ENCODE measurements around the gene STAP1. TPM values are rescaled to one million over a fixed set of nuclear protein-coding genes. Genes with fewer than 3 reads are reported as not detected.
"Not testable (repeated sequence)": the region's sequence is repeated elsewhere in the genome, so short reads cannot be mapped to it uniquely, and the experiment has no call there.

The STAP1 gene
- polyA plus RNA-seq, 1 of the 3 experiments (the other 2 are of a cell fraction): not detected

GRCh38 chr4:67522851-67523671 lies 35.5 kb upstream of the STAP1 start:
- Histone ChIP-seq H3K36me3 (replicated peaks in 1 of 2; ENCODE audit: control insufficient read depth in 1 of 2, insufficient read depth in 2 of 2, low read length in 1 of 2) (peaks cover 10 to 50% of the 10 kb centered on the region in 2 experiments), H2AFZ (ENCODE audit: low read depth) (no peak overlapping the region), H3F3A (replicated peaks; ENCODE audit: insufficient read depth) (no peaks in the 10 kb centered on the region), H3K27me3 (ENCODE audit: insufficient read depth) (no peaks in the 10 kb centered on the region), H3K4me3 (ENCODE audit: low read depth in 2 of 2, low read length in 1 of 2) (no peak overlapping the region), H3K9me3 (no peaks in the 10 kb centered on the region), H3K4me1 (ENCODE audit: control insufficient read depth in 1 of 2, insufficient read depth in 2 of 2, low read depth in 1 of 2, low read length in 1 of 2) (no peaks in the 10 kb centered on the region; a peak in 1 of 4 replicates), H3K4me2 (no peak overlapping the region), H3K9ac (no peak overlapping the region), H3K9me2 (no peaks in the 10 kb centered on the region), H3K27ac (ENCODE audit: low read depth in 2 of 2, low read length in 1 of 2) (no peak overlapping the region), H3K79me2 (ENCODE audit: insufficient read depth) (peaks cover 94% of the 10 kb centered on the region), H4K20me1 (ENCODE audit: insufficient read depth) (peaks cover 6% of the 10 kb centered on the region; the same call in 1 of the 2 replicates)
- WGBS (ENCODE audit: low lambda C conversion rate): 95% methylated on average over 10 of the region's 10 CpGs
- TF ChIP-seq ELF1 (IDR thresholded peaks at IDR 0.05): no peak
- TF ChIP-seq SMC3 (IDR thresholded peaks at IDR 0.05; ENCODE audit: low read depth, low read length): no peak
- TF ChIP-seq YY1 (IDR thresholded peaks at IDR 0.05; ENCODE audit: low read depth): no peak
- no peak for TF ChIP-seq FOSL2 (IDR thresholded peaks at IDR 0.05; ENCODE audit: borderline replicate concordance, low read depth)
- no peak for TF ChIP-seq TEAD4 (IDR thresholded peaks at IDR 0.05; ENCODE audit: borderline replicate concordance, insufficient read depth)
- DNase-seq: no peak
- CTCF ChIA-PET: no interaction called here
- POLR2A ChIA-PET: no interaction called here

DNA sequence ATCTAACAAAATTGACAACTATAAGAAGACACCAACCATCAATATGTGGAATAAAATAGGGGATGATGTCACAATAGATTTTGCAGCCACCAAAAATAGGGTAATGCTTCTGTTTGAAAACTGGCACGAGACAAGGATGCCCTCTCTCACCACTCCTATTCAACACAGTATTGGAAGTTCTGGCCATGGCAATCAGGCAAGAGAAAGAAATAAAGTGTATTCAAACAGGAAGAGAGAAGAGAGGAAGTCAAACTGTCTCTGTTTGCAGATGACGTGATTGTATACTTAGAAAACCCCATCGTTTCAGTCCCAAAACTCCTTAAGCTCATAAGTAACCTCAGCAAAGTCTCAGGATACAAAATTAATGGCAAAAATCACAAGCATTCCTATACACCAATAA lies 34.4 kb upstream of the STAP1 start:
- POLR2A ChIA-PET: not testable (repeated sequence)

GRCh38 chr4:67531379-67531962 lies 27.1 kb upstream of the STAP1 start:
- no peak overlapping the region for H2AFZ ChIP-seq (ENCODE audit: low read depth)
- H3K4me2 ChIP-seq: no peak overlapping the region
- no peak for TF ChIP-seq MEF2A (IDR thresholded peaks at IDR 0.05; ENCODE audit: borderline replicate concordance, low read depth)
- DNase-seq: no peak
- ChIA-PET CTCF (no interaction called here), POLR2A (no interaction called here)
- H3K4me1 ChIP-seq (ENCODE audit: control insufficient read depth in 1 of 2, insufficient read depth in 2 of 2, low read depth in 1 of 2, low read length in 1 of 2): no peaks in the 10 kb centered on the region
- 0 out of 2 replicates have a peak, but pooled peaks cover 3% of the 10 kb centered on the region for H3K9me2 ChIP-seq
- no peaks in the 10 kb centered on the region for H4K20me1 ChIP-seq (ENCODE audit: insufficient read depth)
- H3F3A ChIP-seq (replicated peaks; ENCODE audit: insufficient read depth): peaks cover 10% of the 10 kb centered on the region
- no peak overlapping the region for H3K4me3 ChIP-seq (ENCODE audit: low read depth in 2 of 2, low read length in 1 of 2)
- H3K79me2 ChIP-seq (ENCODE audit: insufficient read depth): peaks cover 39% of the 10 kb centered on the region
- 89% methylated on average over 4 of the region's 4 CpGs for WGBS (ENCODE audit: low lambda C conversion rate)
- H3K36me3 ChIP-seq (replicated peaks in 1 of 2; ENCODE audit: control insufficient read depth in 1 of 2, insufficient read depth in 2 of 2, low read length in 1 of 2): peaks cover 50 to 69% of the 10 kb centered on the region in 2 experiments
- no peak overlapping the region for H3K27ac ChIP-seq (ENCODE audit: low read depth in 2 of 2, low read length in 1 of 2)
- H3K27me3 ChIP-seq (ENCODE audit: insufficient read depth): no peaks in the 10 kb centered on the region
- no peaks in the 10 kb centered on the region for H3K9me3 ChIP-seq
- H3K9ac ChIP-seq: no peak overlapping the region

More for the DNA sequence above, 34.4 kb upstream of the STAP1 start:
- H3K4me2 ChIP-seq; H3K4me1 ChIP-seq (ENCODE audit: control insufficient read depth in 1 of 2, insufficient read depth in 2 of 2, low read depth in 1 of 2, low read length in 1 of 2); H3K9me3 ChIP-seq; DNase-seq; H3K9me2 ChIP-seq; H3K9ac ChIP-seq; H3F3A ChIP-seq (replicated peaks; ENCODE audit: insufficient read depth); H3K27me3 ChIP-seq (ENCODE audit: insufficient read depth); H2AFZ ChIP-seq (ENCODE audit: low read depth); H4K20me1 ChIP-seq (ENCODE audit: insufficient read depth); H3K4me3 ChIP-seq (ENCODE audit: low read depth in 2 of 2, low read length in 1 of 2); H3K27ac ChIP-seq (ENCODE audit: low read depth in 2 of 2, low read length in 1 of 2); CTCF ChIA-PET: not testable (repeated sequence)
- H3K79me2 ChIP-seq (ENCODE audit: insufficient read depth): peaks cover 92% of the 10 kb centered on the region
- WGBS (ENCODE audit: low lambda C conversion rate): 100% methylated on average over 3 of the region's 3 CpGs
- peaks cover 6 to 50% of the 10 kb centered on the region in 2 experiments for H3K36me3 ChIP-seq (replicated peaks in 1 of 2; ENCODE audit: control insufficient read depth in 1 of 2, insufficient read depth in 2 of 2, low read length in 1 of 2)

DNA sequence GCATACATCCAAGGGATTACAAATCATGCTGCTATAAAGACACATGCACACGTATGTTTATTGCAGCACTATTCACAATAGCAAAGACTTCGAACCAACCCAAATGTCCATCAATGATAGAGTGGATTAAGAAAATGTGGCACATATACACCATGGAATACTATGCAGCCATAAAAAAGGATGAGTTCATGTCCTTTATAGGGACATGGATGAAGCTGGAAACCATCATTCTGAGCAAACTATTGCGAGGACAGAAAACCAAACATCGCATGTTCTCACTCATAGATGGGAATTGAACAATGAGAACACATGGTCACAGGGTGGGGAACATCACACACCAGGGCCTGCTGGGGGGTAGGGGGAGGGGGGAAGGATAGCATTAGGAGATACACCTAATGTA lies 26.1 kb upstream of the STAP1 start:
- H3K4me1 ChIP-seq (ENCODE audit: control insufficient read depth in 1 of 2, insufficient read depth in 2 of 2, low read depth in 1 of 2, low read length in 1 of 2); DNase-seq; H3K9me2 ChIP-seq; H3K9ac ChIP-seq; POLR2A ChIA-PET; H3K4me3 ChIP-seq (ENCODE audit: low read depth in 2 of 2, low read length in 1 of 2); H3K27ac ChIP-seq (ENCODE audit: low read depth in 2 of 2, low read length in 1 of 2); H2AFZ ChIP-seq (ENCODE audit: low read depth); H3K4me2 ChIP-seq; H3K9me3 ChIP-seq; H3K27me3 ChIP-seq (ENCODE audit: insufficient read depth); H4K20me1 ChIP-seq (ENCODE audit: insufficient read depth); CTCF ChIA-PET: not testable (repeated sequence)
- Histone ChIP-seq H3F3A (replicated peaks; ENCODE audit: insufficient read depth) (peaks cover 10% of the 10 kb centered on the region), H3K79me2 (ENCODE audit: insufficient read depth) (peaks cover 32% of the 10 kb centered on the region; the same call in 1 of the 2 replicates), H3K36me3 (replicated peaks in 1 of 2; ENCODE audit: control insufficient read depth in 1 of 2, insufficient read depth in 2 of 2, low read length in 1 of 2) (peaks cover 51 to 69% of the 10 kb centered on the region in 2 experiments)
- 100% methylated on average over 4 of the region's 4 CpGs for WGBS (ENCODE audit: low lambda C conversion rate)

Measured in SK-N-SH (cell line).